Activated CD8-positive, alpha-beta memory T cell treated with anti-CD3 and anti-CD28 coated beads, Interleukin-2, amount 50 U/mL, for 1 hour (primary cell): Measurements from ENCODE around the gene MIS12.

ENCODE experiments used
- DNase-seq: peaks from one replicate; pipeline ENCODE4 v3.0.0-alpha.2; 2020; ENCODE audit errors: extremely low read depth

The MIS12 gene, protein sequence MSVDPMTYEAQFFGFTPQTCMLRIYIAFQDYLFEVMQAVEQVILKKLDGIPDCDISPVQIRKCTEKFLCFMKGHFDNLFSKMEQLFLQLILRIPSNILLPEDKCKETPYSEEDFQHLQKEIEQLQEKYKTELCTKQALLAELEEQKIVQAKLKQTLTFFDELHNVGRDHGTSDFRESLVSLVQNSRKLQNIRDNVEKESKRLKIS

DNA sequence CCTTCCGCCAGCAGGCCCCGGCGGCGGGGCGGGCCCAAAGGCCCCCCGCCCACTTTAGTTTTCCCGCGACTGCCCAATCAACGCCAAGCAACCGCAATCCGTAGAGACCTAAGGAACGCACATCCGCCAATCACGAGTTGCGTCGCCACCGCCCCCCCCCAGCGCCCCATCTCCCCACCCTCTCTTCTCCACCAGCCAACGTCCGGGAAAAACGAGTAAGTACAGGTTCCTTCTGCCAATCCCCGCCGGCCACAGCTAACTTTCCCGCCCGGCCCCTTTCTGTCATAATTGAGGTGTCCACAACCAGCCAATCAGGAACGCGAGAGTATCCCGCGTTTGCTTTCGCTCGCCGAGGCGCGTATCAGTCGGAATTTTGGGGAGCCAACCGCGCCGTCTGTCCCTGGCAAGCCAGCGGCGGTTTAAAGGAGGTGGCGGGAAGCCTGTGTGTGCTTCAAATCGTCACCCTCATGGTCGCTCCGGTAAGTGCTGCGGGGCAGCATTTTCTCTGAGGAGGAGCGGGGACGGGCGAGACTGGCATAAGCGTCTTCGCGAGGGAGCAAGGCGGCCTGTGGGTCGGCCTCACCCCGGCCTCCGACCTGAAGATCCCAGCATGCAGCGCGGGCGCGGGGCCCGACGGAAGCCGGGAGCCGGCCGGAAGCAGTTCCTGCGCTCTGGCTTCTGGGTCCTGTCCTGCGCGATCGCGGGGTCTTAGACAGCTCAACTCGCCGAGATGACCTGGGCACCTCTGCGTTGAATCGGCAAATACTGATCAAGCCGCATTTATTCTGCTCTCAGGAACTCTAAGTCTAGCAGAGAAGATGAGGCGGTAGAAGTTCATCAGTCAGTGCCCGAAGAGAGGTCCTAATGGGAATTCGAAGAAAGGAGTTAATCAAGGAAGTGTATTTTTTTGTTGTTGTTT is at the start of gene MIS12:
Gene MIS12, plus strand, starts transcription at position 361 of the 919 bp plus-strand sequence. CDS start 2,297 bp downstream, outside the sequence.
- DNase-seq = peak; percentile 99

DNA sequence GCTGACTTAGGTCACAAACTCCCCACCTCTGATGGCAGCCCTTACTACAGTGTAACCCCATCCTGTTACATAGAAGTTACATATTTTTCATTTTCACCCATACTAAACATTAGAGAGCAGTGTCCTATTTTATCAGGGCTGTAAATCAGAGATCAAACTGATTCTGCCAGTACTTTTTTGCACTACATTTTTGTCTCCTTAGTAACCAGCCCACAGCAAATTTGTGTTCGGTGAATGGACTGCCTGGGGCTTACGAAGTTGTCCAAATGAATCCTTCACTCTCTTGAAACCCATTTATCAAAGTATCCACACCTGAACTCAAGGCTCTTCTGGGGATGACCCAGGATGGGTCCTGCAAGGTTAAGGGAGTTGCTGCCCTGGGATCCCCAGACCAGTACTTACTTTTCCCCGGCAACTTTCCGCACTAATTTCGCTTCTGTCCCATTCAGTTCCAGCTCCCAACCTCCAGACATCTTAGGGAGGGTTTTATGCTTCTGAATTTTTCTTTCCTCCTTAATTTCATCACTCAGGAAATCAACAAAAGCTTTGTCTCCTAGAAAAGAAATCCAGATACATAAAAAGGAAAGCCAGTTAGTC is 48.5 kb upstream of the MIS12 start:
- DNase-seq = no peak

DNA sequence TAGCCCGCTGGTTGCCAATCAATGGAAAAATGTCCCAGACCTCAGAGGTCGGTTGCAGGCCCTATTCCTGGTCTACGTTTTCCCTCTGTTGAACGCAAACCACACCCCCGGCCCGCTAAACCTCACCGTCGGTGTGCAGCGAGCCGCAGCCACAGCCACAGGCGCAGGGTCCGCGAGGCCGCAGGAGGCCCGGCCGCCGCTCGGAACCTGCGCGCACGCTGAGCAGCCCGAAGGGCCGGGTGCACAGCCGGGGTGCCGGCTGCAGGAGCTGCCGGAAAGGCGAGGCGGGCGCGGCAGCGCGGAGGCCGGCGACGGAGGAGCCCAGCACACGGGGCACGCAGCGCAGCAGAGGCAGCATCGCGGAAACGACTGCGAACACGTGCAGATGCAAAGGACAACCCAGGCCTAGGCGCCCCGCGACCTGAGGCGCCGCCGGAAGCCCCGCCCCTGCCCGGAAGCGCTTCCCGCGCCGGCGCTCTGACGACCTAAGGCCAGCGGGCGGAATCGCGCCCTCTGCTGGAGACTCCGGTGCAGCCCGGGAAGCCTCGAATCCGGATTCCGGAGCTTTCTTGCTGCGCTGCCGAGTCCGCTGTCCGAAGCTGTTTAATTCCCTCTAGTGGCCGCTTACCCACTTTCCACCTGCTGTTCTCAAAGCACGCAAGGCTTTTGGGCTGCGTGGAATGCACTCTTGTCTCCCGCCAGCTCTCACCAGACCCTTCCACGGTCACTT is 47.5 kb upstream of the MIS12 start, which contains the start of gene C1QBP:
Gene C1QBP, minus strand, starts transcription at position 440 of the 730 bp plus-strand sequence. Its CDS starts 82 bp downstream, at position 358.
- DNase-seq = peak; percentile 58

DNA sequence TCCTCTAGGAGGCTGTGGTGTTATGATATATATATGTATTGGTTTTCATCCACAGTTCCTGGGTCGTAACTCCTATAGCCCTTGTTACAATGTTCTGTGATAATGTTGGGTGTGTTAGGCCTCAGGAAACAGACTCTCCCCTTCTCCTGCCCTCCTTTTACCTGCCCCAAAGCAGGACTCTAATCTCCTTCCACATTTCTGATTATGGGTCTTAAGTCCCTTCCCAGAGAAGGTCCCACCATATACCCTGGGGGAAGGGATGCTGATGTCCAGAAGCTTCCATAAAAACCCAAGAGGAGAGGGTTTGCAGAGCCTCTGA is 47.0 kb upstream of the MIS12 start:
- no peak for DNase-seq

DNA sequence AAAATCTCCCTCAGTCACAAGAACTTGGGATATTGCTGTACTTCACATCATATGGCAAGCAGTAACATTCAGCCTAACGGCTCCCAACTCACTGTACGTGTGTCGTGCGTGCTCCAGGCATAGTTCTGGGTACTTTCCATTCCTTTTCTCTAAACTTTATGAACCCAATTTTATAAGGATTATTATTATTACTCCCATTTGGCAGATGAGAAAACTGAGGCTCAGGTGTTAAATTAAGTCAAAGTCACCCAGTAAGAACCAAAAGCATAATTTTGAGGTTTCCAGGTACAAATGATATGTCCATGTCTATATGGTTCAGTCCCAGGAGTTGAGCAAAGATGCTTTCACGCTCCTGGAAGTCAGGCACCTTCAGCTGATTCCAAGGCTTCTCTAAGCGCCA is 42.6 kb upstream of the MIS12 start:
- DNase-seq = no peak

DNA sequence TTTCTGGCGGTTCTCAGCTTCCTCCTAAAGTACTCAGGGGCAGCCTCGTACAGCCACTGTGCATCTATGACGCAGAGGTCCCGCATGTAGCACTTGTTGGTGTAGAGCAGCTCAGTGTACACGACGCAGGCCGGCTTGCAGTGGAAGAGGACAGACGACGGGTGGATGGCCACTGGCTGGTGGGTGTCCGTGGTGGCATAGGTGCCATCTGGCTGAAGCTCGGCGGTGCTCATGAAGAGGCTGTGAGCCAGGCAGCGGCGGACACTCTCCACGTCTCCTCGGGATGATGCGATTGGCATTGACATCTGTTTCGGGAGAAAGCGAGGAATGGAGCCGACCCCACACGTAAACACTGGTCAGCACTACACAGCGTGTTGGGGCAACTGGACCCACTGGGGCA is 42.2 kb upstream of the MIS12 start:
- no peak for DNase-seq

DNA sequence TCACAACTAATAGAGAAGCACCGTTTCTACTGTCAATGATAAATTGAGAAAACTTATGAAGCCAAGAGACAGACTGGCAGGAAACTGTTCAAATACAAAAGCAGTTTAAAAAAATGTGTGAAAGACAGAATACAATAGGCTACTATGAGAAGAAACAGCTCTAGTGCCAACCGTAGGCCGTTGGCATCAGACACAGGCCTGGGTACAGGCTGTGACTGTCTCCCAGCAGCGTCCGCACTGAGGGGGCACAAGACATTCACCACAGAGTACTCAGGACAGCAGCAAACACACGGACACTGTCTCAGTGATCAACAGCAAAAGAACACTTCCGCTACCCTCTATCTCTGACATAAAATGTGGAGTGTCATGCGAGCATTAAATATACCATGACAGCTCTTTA is 39.6 kb upstream of the MIS12 start:
- no peak for DNase-seq

DNA sequence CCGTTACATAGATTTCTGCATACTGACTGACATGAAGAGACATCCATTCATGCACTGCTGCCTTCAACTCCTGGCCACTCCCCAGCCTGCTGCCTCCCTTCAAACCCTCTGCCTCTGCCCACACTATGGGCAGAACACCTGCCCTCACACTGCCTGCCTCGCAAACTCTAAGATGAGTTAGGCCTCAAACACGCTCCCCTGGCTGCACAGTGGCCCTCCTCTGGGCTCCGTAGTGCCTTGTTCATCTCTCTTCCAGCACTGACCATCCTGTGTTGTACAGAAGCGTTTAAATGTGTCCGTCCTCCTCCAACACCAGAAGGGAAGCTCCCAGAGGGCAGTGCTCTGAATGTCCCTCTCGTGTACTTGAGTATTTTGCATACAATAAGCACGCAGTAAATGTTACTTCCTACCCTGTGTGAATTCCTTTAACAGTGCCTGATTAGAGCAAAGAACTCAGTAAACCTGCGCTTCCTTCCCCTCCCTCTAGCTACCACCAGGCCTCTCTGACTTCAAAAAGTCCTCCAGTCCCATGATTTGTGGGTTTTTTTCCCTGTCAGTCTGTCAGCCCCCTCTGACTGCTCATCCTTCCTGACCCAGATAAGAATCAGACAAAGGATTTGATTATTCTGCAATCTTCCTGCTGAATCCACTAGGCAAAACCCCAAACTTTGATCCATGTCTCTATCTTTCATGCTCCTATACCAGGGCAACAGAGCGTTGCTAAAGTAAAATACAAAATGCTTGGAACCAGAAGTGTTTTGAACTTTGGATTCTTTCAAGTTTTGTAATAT is 21.5 kb upstream of the MIS12 start:
- DNase-seq = no peak

DNA sequence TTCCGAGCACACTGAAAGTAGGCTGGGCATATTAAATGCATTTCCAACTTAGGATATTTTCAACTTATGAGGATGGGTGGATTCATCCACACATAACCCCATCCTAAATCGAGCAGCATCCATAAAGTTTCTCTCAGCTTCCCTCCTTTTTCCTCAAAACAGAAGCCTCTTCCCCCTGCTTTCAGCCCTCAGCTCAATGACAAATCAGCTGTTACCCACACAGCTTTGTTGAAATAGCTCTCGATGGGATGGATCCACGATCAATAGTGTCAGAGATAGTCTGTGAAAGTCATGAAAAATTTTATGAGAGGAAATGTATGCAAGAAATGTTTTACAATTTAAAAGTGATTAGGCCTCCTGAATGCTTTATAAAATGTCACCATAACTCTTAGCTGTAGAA is 20.1 kb upstream of the MIS12 start:
- DNase-seq = no peak

DNA sequence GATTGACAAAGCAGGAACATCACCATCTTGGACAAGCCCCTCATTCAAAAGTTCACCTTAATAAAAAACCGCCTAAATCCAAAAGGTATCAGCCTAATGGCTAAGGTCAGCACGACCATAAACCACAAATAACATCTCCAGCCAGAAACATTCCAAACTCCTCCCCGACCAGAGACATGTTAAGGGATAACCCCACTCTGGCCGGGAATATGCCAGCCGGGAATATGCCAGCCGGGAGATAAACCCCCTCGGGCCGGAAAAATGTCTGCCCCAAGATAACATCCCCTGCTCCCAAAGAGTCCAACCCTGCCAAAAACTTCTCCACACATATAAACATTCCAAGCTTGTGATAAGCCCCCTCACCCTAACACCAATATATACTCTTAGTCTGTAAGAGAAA is 18.9 kb upstream of the MIS12 start:
- DNase-seq = no peak

DNA sequence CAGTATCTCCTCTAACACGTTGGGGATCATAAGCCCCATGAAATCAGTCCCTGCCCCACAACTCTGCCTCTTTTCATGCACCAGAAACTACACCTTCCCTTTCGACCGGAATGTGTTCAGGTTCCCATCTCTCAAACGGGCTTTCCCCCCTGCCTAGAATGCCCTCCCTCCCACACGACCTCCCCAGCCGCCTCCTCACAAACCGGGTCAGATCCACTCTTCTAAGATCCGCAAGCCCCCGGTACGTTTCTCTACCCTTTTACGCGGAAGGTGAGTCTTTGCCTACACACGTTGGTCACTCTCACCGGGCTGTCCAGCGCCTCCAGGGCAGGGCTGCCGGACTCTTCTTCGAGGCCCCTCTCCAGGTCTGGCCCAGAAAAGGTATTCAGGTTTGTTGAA is 18.3 kb upstream of the MIS12 start:
- no peak for DNase-seq

DNA sequence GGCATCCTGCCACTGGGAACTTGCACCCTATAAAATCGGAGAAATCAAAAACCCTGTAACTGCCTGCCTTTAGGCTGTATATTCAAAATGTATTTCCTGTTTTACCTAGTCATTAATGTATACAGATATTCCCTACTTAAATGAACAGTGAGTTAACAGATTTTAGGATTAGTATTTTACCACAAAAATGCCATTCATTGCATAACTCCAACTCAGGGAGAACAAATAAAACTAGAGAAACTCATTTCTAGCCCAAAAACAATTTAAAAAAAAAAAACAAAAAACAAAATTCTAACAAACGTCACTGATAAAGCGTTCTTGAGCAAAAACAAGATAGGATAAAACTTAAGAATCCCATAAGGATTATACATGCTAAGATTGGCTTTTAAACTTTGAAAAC is 13.9 kb upstream of the MIS12 start:
- DNase-seq = no peak

DNA sequence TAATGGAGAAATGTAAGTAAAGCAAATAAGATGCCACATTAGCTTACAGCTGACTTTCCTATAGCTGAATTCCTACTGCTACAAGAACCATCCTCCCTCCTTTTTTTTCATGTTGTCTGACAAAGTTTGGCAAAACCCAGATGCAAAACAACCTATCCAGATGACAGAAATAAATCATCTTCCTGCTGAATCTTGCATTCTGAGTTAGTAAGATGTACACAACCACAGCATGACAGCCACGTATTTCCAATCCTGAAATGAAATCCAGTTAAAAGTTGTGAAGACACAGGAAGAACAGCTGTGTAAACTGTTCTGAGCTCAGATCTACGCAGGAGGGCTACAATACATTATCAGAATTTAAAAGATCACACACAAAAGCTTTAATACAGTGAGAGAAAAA is 12.5 kb upstream of the MIS12 start:
- DNase-seq = no peak

DNA sequence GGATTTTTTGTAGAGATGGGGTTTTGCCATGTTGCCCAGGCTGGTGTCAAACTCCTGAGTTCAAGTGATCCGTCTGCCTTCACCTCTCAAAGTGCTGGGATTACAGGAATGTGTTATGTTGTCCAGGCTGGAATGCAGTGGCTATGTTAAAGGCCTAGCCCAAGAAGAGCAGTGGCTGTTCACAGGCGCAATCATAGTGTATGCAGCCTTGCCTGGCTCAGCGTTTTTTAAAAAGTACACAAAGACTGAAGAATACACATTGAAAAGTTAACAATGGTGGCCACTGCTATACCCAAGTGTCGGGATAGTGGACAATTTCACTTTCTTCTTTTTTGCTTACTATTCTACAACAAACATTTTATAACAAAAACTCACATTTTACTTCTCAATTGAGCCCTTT is 7.4 kb upstream of the MIS12 start:
- no peak for DNase-seq

DNA sequence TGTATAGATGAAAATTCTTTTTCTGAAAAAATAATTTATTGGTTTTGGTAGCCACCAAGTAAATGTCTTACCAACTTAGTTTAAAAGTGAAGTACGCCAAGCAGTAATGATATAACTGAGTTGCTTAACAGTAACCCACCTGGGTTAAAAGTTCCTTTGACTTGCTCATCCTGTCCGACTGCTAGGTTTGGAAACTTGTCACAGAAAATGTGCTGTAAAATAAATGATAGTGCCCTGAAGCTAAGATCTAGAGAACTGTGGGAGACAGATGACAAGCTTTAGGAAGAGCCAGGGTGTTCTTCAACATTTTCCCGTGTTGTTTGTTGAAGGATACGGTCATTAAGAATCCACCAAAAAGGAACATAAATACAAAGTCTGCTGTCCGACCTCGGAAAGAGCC is 5.4 kb upstream of the MIS12 start:
- DNase-seq = no peak

DNA sequence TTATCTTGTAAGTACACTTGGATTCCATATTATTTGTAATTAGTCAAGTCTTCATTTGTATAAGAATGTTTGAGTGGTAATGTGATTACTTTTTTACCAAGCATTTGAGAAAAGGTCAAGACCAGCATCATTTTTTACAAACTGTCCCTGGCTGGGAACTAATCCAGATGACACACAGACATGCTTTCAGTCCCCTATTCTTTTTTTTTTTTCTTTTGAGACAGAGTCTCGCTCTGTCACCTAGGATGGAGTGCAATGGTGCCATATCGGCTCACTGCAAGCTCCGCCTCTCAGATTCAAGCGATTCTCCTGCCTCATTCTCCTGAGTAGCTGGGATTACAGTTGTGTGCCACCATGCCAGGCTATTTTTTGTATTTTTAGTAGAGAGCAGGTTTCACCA is 4.9 kb upstream of the MIS12 start:
- no peak for DNase-seq

DNA sequence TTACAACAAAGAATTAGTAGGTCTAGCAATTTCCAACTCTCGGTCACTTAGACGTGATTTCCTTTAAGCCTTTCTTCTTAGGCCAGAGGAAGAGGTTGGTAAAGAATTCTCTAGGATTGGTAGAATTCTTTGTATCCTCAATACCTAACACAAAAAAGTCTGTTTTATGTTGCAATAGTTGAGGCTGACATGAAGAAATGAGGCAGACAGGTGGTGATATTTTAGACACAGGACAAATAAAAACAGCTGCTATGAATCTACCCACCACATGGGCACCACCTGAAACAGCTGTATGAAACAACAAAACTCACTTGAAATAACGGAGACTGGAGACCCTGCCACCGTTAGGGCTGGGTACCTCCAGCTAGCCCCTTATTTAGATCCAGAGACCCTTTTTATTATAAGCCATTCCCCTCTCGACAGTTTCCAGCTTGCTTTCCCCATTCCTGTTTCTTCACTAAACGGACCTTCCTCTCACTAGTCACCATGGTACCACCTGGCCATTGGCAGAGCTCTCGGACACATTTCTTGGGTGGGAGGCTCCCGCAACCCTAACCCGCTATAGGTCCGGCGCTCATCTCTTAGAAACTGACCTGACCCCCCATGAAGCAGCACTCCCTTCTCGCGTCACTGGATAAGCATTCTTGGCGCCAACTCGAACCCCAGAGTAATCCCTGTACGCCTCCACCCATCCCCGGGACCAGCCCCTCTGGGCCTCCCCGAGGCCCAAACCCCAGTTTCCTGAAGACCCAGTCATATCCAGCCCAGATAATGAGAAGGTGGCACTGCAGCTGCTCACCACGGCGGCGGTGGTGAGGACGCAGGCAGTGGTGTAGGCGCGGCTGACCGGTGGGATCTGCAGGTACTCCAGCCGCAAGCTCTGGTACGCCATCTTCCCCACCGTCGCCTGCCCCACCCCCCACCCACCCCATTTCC is 828 bp upstream of the MIS12 start, which contains the start of gene DERL2:
Gene DERL2, minus strand, starts transcription at position 909 of the 936 bp plus-strand sequence. Its CDS starts 17 bp downstream, at position 892.
- DNase-seq = no peak

DNA sequence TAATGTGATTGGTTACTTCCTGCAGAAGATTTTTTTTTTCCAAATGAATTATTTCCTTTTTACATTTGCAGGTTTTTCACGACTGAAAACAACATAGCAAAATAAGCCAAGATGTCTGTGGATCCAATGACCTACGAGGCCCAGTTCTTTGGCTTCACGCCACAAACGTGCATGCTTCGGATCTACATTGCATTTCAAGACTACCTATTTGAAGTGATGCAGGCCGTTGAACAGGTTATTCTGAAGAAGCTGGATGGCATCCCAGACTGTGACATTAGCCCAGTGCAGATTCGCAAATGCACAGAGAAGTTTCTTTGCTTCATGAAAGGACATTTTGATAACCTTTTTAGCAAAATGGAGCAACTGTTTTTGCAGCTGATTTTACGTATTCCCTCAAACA is 2.4 kb downstream of the MIS12 start:
- DNase-seq = no peak

DNA sequence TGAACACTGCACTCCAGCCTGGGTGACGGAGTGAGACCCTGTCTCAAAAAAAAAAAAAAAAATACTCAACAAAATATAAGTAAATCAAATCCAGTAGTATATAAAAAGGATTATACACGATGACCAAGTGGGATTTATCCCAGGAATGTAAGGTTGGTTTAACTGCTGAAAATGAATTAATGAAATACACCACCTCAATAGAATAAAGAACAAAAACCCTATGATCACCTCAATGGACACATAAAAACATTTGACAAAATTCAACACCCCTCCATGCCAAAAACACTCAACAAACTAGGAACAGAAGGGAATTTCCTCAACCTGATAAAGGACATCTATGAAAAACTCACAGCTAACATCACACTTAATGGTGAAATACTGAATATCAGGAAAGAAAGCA is 6.6 kb downstream of the MIS12 start:
- no peak for DNase-seq
